ENCODE measurements around the gene ZBTB46.

DNA sequence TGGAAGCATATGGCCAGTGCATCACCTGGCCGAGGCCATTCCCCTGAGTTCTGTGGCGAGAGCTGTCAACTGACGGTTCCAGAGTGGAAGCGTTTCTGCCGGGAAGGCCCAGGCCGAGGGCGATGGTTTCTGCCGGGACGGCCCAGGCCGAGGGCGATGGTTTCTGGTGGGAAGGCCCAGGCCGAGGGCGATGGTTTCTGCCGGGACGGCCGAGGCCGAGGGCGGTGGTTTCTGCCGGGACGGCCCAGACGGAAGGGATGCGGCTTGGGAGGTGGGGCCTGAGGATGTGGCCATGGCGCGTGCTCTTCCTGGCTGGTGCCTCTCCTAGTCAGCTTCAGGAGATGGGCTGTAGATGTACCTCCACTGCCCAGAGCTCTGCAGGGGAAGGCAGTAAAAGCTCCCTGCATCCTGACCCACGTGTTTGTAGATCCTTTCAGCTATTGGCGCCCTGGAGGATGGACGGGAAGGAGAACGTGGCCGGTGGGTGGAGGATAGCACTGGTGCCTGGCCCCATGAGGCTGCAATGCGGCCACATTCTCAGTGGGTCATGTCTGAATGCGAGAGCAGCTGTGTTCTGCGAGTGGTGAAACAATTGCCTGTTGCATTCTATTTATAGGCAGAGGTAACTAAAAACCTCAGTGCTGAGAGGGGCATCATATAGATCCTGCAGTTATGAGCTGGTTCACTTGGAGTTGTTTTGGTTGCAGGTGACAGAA is 46.8 kb upstream of the ZBTB46 start:
- TF ChIP-seq CTCF (IDR thresholded peaks at IDR 0.05) = no peak
- TF ChIP-seq POLR2AphosphoS5 (IDR thresholded peaks at IDR 0.05) = no peak
- TF ChIP-seq POLR2A (IDR thresholded peaks at IDR 0.05) = no peak
